Fibroblast of mammary gland (primary cell): ENCODE results near the gene IGDCC3.

Source experiments
- DNase-seq: peaks from one replicate; pipeline ENCODE4 v3.0.0-alpha.2; 2010; ENCODE audit warnings: low read depth
- H3K4me3 ChIP-seq: 2 replicates; pipeline ENCODE4 v1.5.1; 2011; ENCODE audit warnings: low read depth, mild to moderate bottlenecking, low read length, moderate library complexity; ENCODE audit not compliant: control insufficient read depth
- TF ChIP-seq, protein P1 (sequence below): conservative IDR thresholded peaks from 2 replicates; pipeline ENCODE4 v1.5.1; 2011; ENCODE audit warnings: low read depth, low read length, inconsistent platforms; ENCODE audit not compliant: control insufficient read depth, insufficient read depth

Gene IGDCC3

DNA sequence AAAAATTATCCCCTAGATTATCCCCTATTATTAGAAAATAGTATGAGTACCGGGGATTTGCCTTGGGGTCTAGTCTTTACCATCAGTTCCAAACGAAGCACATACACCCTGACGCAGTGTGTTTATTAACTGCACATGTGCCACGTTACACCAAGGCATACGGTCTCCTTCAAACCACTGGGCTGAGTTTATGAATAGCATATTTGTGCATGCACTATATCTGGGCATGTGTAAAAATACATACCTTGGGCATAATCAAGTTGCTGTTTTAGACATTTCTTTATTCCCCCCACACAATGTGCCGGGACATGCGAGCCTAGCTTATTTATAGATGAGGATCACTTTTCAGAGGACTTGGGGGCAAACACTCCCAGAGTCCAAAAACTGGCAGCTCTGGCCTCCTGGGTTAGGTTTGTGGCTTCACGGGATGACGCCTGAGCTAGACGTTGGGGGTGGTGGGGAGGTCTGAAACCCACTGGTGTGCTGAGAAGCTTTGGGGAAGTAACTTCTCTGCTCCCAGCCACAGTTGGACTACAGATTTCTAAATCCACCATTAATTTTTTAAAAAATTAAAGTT is 28.7 kb upstream of the IGDCC3 start:
- DNase-seq: no peak
- TF ChIP-seq, protein P1, sequence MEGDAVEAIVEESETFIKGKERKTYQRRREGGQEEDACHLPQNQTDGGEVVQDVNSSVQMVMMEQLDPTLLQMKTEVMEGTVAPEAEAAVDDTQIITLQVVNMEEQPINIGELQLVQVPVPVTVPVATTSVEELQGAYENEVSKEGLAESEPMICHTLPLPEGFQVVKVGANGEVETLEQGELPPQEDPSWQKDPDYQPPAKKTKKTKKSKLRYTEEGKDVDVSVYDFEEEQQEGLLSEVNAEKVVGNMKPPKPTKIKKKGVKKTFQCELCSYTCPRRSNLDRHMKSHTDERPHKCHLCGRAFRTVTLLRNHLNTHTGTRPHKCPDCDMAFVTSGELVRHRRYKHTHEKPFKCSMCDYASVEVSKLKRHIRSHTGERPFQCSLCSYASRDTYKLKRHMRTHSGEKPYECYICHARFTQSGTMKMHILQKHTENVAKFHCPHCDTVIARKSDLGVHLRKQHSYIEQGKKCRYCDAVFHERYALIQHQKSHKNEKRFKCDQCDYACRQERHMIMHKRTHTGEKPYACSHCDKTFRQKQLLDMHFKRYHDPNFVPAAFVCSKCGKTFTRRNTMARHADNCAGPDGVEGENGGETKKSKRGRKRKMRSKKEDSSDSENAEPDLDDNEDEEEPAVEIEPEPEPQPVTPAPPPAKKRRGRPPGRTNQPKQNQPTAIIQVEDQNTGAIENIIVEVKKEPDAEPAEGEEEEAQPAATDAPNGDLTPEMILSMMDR: no peak
- no peak overlapping the region for H3K4me3 ChIP-seq

DNA sequence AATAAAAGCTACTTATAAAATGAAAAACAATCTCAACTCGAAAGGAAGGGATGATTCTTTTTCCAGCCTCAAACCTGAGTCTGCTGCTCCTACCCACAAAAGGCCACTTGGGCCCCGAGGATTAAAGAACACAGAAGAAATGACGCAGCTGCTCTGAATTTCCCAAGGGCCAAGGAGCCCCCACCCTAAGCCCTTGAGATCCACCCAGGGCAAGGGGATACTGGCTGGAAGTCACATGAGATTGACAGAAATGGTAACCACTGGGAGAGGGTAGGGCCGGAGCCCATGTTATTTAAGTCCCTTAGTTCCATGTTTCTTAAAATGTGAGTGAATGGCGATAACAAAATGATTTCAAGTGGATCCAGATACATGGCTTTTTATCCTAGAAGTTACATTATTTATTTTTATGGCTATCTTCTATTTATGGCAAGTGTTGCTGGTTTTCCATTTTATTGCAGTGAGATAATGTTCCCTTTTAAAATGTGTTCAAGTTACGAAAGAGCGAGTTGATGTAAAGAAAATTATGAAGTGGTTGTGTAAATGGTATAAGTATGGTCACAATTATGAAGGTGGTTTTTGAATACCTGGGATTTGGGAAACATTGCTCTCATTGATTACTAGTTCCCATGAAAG is 28.1 kb upstream of the IGDCC3 start:
- DNase-seq: no peak
- no peak overlapping the region for H3K4me3 ChIP-seq
- TF ChIP-seq, protein P1: no peak

DNA sequence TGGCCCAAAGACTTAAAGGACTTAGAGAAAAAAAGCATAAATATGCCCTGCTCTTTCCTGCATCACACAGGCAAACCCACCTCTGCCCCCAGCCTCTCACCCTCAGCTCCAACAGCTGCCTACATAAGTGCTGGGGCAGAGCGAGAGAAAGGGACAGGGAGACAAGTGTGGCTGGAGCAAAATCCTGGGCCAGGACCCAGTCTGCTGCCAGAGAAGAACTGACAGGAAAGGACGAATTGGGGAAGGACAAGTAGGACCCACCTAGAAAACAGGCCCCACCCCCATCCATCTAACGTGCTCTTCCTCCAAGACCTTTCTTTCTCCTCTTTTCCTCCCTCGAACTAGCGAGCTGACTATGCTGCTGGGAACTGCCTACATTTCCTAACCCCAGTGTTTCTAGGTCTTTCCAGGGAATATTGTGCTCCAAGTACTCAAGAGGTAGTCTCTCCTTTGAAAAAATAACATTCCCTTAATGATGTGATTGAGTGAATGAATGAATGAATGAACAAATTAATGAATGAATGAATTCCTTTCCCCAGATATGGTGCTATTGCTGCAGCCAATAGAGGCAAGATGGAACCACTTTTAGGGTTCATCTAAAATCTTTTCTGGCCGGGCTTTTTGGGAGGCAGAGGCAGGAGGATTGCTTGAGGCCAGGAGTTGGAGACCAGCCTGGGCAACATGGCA is 26.5 kb upstream of the IGDCC3 start:
- TF ChIP-seq, protein P1: no peak
- H3K4me3 ChIP-seq: no peak overlapping the region
- no peak for DNase-seq

DNA sequence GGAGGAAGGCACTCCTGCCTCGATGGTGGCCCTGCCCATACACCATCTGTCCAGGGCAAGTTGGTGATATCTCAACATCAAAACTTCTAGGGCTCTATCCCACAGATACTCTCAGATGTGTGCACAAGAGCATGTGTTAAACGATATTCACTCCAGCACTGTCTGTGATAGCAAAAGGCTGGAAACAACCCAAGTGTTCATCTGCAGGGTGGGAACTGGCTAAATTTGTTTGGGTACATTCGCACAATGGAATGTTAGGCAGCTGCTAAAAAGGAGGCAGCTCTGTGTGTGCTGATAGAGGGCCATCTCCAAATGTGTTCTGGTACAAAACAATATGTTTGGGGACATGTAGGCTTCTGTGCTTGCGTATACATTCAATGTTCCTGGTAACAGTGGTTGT is 25.2 kb upstream of the IGDCC3 start:
- no peak overlapping the region for H3K4me3 ChIP-seq
- TF ChIP-seq, protein P1: no peak
- DNase-seq: no peak

DNA sequence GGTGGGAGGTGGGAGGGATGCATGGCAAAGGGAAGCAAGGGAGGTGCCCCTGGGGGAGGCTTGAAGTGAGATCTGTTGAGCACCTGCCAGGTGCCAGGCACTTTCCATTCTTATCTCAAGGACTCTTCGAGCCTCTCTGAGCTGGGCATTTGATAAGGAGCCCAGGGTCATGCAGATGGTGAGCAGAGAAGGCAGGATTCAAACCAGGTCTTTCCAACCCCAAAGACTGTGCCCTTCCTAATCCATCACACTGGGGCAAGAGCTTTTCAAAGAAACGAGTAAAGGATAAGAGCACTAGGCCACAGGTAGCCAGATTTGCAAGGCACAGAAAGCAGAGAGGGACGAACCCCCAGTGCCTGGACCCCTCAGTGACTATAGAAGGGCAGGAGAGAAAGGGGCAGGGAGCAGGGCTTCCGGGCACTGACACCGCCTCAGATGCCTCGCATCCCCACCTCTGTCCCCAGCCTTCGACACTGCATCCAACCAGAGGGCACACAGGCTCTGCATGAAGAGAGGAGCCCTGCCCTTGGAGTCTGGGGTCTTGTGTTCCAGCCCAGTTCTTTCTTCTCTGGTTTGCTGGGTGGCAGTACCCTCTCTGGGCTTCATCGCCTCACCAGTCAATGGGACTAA is 23.9 kb upstream of the IGDCC3 start:
- TF ChIP-seq, protein P1: no peak
- no peak for DNase-seq
- no peak overlapping the region for H3K4me3 ChIP-seq

DNA sequence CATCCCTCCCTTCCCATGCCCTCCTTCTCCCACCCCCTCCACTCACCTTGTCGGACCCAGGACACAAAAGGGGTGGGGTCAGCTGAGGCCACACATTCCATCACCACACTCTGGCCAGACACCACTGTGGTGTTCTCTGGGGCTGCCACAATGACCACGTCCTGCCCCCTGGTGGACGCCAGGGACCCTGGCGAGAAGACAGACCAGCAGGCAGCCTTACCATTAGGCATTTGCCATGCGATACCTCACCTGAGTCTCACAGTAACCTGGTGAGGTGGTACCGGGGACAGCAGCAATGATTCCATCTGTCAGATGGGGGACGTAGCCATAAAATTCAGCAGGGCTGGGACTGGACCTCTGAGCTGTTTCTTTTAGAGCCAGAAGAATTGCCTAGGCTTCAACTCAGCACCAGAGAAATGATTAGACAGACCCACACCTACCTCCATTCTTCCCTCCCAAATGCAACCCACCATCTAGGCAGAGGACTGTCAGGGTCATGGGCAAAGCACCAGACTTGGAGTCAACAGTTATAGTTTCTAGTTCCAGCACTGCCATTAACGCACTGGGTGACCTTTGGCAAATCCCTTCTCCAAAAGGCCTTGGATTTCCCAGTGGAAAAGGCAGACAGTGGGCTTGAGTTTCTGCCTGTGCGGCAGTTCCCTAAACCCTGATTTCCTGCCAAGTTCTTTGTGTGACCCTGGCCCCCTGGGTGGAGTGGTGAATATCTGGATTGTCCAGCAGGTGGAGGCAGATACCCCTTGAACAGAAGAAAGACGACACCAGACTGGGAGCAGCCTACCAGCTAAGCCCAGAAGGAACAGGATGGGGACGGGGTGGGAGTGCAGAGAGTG is 23.2 kb upstream of the IGDCC3 start:
- no peak overlapping the region for H3K4me3 ChIP-seq
- DNase-seq: peak; percentile 79
- TF ChIP-seq, protein P1: peak; percentile 88
